HEK293T (cell line): Measurements from ENCODE around the gene PDXP.

Experiments used
- BHLHE40 ChIP-seq: fragments of 450-650 bp; IDR thresholded peaks from 2 replicates; pipeline ENCODE4 v1.6.1; 2016; ENCODE audit warnings: mild to moderate bottlenecking, moderate library complexity, borderline replicate concordance
- ELF4 ChIP-seq: fragments of 450-650 bp; IDR thresholded peaks from 2 replicates; pipeline ENCODE4 v1.6.1; 2017; ENCODE audit warnings: antibody characterized with exemption
- FOXA1 ChIP-seq: fragments of 450-650 bp; IDR thresholded peaks from 2 replicates; pipeline ENCODE4 v1.6.1; 2016; ENCODE audit warnings: mild to moderate bottlenecking

- no peak for TF ChIP-seq BHLHE40
- TF ChIP-seq ELF4 = no peak
- TF ChIP-seq FOXA1 = no peak
Measured at GRCh38 chr22:37684803-37685615, 26.5 kb downstream of the PDXP start.
